ENCODE results near the gene ACLY. TPM values are rescaled to one million over a fixed set of nuclear protein-coding genes. Genes with fewer than 3 reads are reported as not detected.
"Not testable (repeated sequence)": the region's sequence is repeated elsewhere in the genome, so short reads cannot be mapped to it uniquely, and the experiment has no call there.

Gene ACLY
- total RNA-seq, 1 donor from 2014 or later = 143 TPM

GRCh38 chr17:41885733-41886132 lies 33.0 kb downstream of the ACLY start:
- Mint-ChIP-seq H3K4me3 (no peak overlapping the region), H3K27ac (no peak overlapping the region), H3K9me3 (no peaks in the 10 kb centered on the region), H3K4me1 (no peaks in the 10 kb centered on the region), H3K36me3 (ENCODE audit: low read depth) (peaks cover 79% of the 10 kb centered on the region), H3K27me3 (no peaks in the 10 kb centered on the region)
- CTCF ChIA-PET = no interaction called here
- TF ChIP-seq, protein P1, sequence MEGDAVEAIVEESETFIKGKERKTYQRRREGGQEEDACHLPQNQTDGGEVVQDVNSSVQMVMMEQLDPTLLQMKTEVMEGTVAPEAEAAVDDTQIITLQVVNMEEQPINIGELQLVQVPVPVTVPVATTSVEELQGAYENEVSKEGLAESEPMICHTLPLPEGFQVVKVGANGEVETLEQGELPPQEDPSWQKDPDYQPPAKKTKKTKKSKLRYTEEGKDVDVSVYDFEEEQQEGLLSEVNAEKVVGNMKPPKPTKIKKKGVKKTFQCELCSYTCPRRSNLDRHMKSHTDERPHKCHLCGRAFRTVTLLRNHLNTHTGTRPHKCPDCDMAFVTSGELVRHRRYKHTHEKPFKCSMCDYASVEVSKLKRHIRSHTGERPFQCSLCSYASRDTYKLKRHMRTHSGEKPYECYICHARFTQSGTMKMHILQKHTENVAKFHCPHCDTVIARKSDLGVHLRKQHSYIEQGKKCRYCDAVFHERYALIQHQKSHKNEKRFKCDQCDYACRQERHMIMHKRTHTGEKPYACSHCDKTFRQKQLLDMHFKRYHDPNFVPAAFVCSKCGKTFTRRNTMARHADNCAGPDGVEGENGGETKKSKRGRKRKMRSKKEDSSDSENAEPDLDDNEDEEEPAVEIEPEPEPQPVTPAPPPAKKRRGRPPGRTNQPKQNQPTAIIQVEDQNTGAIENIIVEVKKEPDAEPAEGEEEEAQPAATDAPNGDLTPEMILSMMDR (IDR thresholded peaks at IDR 0.05) = no peak
- intact Hi-C loops (cut with micrococcal nuclease) = loop anchor here (1.0 kb wide), 1 partner anchor 147 kb away; no protein-coding TSS in a partner anchor
- ATAC-seq (ENCODE audit: low read depth) = no peak
- POLR2A ChIA-PET = no interaction called here
- no peak for DNase-seq

- DNase-seq (no peak), ATAC-seq (ENCODE audit: low read depth) (no peak)
- no peaks in the 10 kb centered on the region for H3K4me1 Mint-ChIP-seq
- ChIA-PET POLR2A (no interaction called here), CTCF (no interaction called here)
- H3K27ac Mint-ChIP-seq = no peak overlapping the region
- no peaks in the 10 kb centered on the region for H3K27me3 Mint-ChIP-seq
- no peaks in the 10 kb centered on the region for H3K9me3 Mint-ChIP-seq
- TF ChIP-seq, protein P1 (IDR thresholded peaks at IDR 0.05) = no peak
- H3K36me3 Mint-ChIP-seq (ENCODE audit: low read depth) = peaks cover 82% of the 10 kb centered on the region
- intact Hi-C loops (cut with micrococcal nuclease) = no loop called here
- no peak overlapping the region for H3K4me3 Mint-ChIP-seq
These were observed 36.0 kb downstream of the ACLY start for GRCh38 chr17:41882756-41883155.

GRCh38 chr17:41880130-41880529 lies 38.6 kb downstream of the ACLY start:
- no peak overlapping the region for H3K27ac Mint-ChIP-seq
- no peaks in the 10 kb centered on the region for H3K27me3 Mint-ChIP-seq
- H3K4me1 Mint-ChIP-seq = no peaks in the 10 kb centered on the region
- ATAC-seq (ENCODE audit: low read depth) (no peak), DNase-seq (no peak)
- no peak overlapping the region for H3K4me3 Mint-ChIP-seq
- intact Hi-C loops (cut with micrococcal nuclease) = no loop called here
- no peaks in the 10 kb centered on the region for H3K9me3 Mint-ChIP-seq
- ChIA-PET CTCF (no interaction called here), POLR2A (interaction anchor here (0.6 to 0.7 kb wide), 2 partner anchors 42 to 311 kb away, joined by 4 to 11 read pairs; no protein-coding TSS in a partner anchor)
- TF ChIP-seq, protein P1 (IDR thresholded peaks at IDR 0.05) = no peak
- H3K36me3 Mint-ChIP-seq (ENCODE audit: low read depth) = peaks cover 76% of the 10 kb centered on the region

GRCh38 chr17:41874293-41874670 lies 44.5 kb downstream of the ACLY start:
- H3K27me3 Mint-ChIP-seq; CTCF ChIA-PET; POLR2A ChIA-PET; ATAC-seq (ENCODE audit: low read depth); H3K9me3 Mint-ChIP-seq; intact Hi-C loops (cut with micrococcal nuclease); H3K4me1 Mint-ChIP-seq; H3K4me3 Mint-ChIP-seq; DNase-seq; H3K27ac Mint-ChIP-seq: not testable (repeated sequence)
- H3K36me3 Mint-ChIP-seq (ENCODE audit: low read depth) = peaks cover 76% of the 10 kb centered on the region

DNA sequence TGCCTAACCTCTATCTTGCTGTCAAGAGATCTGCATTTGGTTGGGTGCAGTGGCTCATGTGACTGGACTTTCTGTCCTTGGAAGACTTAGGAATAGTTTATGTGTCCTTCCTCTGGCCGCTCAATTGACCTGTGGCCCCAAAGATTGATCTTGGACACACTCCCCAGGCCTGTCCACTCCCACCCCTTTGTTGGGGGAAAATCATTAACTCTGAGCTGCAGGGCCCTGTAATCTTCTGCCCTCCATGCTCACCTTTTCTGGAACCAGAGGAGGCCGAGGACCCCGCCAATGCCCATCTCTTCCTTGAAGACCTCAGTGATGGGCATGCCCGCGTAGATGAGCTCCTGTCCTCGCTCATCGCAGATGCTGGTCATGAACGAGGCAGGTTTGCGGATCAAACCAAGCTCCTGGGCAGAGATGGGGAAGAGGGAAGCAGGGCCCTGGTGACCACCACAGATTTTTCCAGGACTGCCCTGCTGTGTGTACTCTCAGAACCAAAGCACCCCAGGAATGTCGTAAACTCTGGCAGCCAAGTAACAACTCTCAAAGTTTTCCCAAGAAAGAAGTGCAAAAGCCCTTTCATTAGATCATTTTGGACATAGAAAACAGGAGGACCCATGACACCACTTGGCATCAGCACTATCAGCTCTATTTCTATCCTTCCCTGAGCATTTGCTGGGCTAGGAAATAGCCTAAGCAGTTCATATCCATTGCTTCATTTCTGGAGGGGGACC lies 45.0 kb downstream of the ACLY start:
- TF ChIP-seq, protein P1 (IDR thresholded peaks at IDR 0.05) = no peak
- Mint-ChIP-seq H3K27ac (no peak overlapping the region), H3K36me3 (ENCODE audit: low read depth) (peaks cover 79% of the 10 kb centered on the region), H3K9me3 (no peaks in the 10 kb centered on the region), H3K4me3 (no peak overlapping the region), H3K4me1 (no peaks in the 10 kb centered on the region), H3K27me3 (no peaks in the 10 kb centered on the region)
- DNase-seq (no peak), ATAC-seq (ENCODE audit: low read depth) (no peak)
- intact Hi-C loops (cut with micrococcal nuclease) = no loop called here
- ChIA-PET CTCF (no interaction called here), POLR2A (interaction anchor here (0.7 to 1.2 kb wide), 3 partner anchors 11 to 184 kb away, joined by 3 to 4 read pairs (median 3); no protein-coding TSS in a partner anchor)
